Measurements from ENCODE around the gene CDADC1. TPM values are rescaled to one million over a fixed set of nuclear protein-coding genes. Genes with fewer than 3 reads are reported as not detected.

Gene CDADC1
- polyA plus RNA-seq, 1 of the 3 experiments (the other 2 are of a cell fraction) = 3.5 TPM

GRCh38 chr13:49210669-49211068, 37.1 kb upstream of the CDADC1 start:
- Histone ChIP-seq H3K27ac (ENCODE audit: low read depth in 2 of 2, low read length in 1 of 2) (no peak overlapping the region), H3K79me2 (ENCODE audit: insufficient read depth) (no peaks in the 10 kb centered on the region), H3F3A (replicated peaks; ENCODE audit: insufficient read depth) (peaks cover 15% of the 10 kb centered on the region), H4K20me1 (ENCODE audit: insufficient read depth) (no peaks in the 10 kb centered on the region), H3K9me2 (no peaks in the 10 kb centered on the region), H3K36me3 (replicated peaks in 1 of 2; ENCODE audit: control insufficient read depth in 1 of 2, insufficient read depth in 2 of 2, low read length in 1 of 2) (peaks cover 52 to 57% of the 10 kb centered on the region in 2 experiments), H3K4me2 (no peak overlapping the region), H3K4me3 (ENCODE audit: low read depth in 2 of 2, low read length in 1 of 2) (no peak overlapping the region), H3K9me3 (no peaks in the 10 kb centered on the region), H3K4me1 (ENCODE audit: control insufficient read depth in 1 of 2, insufficient read depth in 2 of 2, low read depth in 1 of 2, low read length in 1 of 2) (no peaks in the 10 kb centered on the region), H3K9ac (no peak overlapping the region), H3K27me3 (ENCODE audit: insufficient read depth) (no peaks in the 10 kb centered on the region), H2AFZ (ENCODE audit: low read depth) (no peak overlapping the region)
- TF ChIP-seq USF2 (IDR thresholded peaks at IDR 0.05; ENCODE audit: borderline replicate concordance, low read depth, low read length) (no peak), RAD21 (IDR thresholded peaks at IDR 0.05; ENCODE audit: low read length) (no peak), GABPA (IDR thresholded peaks at IDR 0.05; ENCODE audit: low read depth) (no peak), GATA2 (CRISPR knock-in tag; IDR thresholded peaks at IDR 0.05) (no peak), SMC3 (IDR thresholded peaks at IDR 0.05; ENCODE audit: low read depth, low read length) (no peak)
- no peak for DNase-seq
- WGBS (ENCODE audit: low lambda C conversion rate) = 99% methylated on average over 5 of the region's 5 CpGs
- CTCF ChIA-PET = interaction anchor here (0.9 to 1.2 kb wide), 2 partner anchors 12 to 70 kb away, joined by 3 read pairs; no protein-coding TSS in a partner anchor
- POLR2A ChIA-PET = no interaction called here

- no peak for DNase-seq
- Histone ChIP-seq H3K27me3 (ENCODE audit: insufficient read depth) (0 out of 2 replicates have a peak, but pooled peaks cover under 1% of the 10 kb centered on the region), H4K20me1 (ENCODE audit: insufficient read depth) (no peaks in the 10 kb centered on the region), H3K36me3 (replicated peaks in 1 of 2; ENCODE audit: control insufficient read depth in 1 of 2, insufficient read depth in 2 of 2, low read length in 1 of 2) (peaks cover 23 to 28% of the 10 kb centered on the region in 2 experiments), H2AFZ (ENCODE audit: low read depth) (no peak overlapping the region), H3K9ac (no peak overlapping the region), H3K79me2 (ENCODE audit: insufficient read depth) (no peaks in the 10 kb centered on the region), H3K4me3 (ENCODE audit: low read depth in 2 of 2, low read length in 1 of 2) (no peak overlapping the region), H3K4me1 (ENCODE audit: control insufficient read depth in 1 of 2, insufficient read depth in 2 of 2, low read depth in 1 of 2, low read length in 1 of 2) (no peaks in the 10 kb centered on the region), H3K9me3 (no peaks in the 10 kb centered on the region), H3K27ac (ENCODE audit: low read depth in 2 of 2, low read length in 1 of 2) (no peak overlapping the region), H3F3A (replicated peaks; ENCODE audit: insufficient read depth) (peaks cover 11% of the 10 kb centered on the region), H3K4me2 (no peak overlapping the region), H3K9me2 (no peaks in the 10 kb centered on the region)
- 94% methylated on average over 1 of the region's 1 CpG for WGBS (ENCODE audit: low lambda C conversion rate)
- ChIA-PET CTCF (no interaction called here), POLR2A (no interaction called here)
- TF ChIP-seq RAD21 (IDR thresholded peaks at IDR 0.05; ENCODE audit: low read length) (no peak), NRF1 (IDR thresholded peaks at IDR 0.05; ENCODE audit: low read depth, low read length) (no peak), NFIC (IDR thresholded peaks at IDR 0.05; ENCODE audit: borderline replicate concordance) (no peak), TEAD4 (IDR thresholded peaks at IDR 0.05; ENCODE audit: borderline replicate concordance, insufficient read depth) (no peak), POLR2AphosphoS5 (IDR thresholded peaks at IDR 0.05; ENCODE audit: low read depth, low read length) (no peak), RCOR1 (IDR thresholded peaks at IDR 0.05; ENCODE audit: low read length) (no peak), JUND (IDR thresholded peaks at IDR 0.05) (no peak), RFX5 (IDR thresholded peaks at IDR 0.05; ENCODE audit: low read length) (no peak), CHD2 (IDR thresholded peaks at IDR 0.05; ENCODE audit: low read length, partially characterized antibody) (no peak), RXRA (IDR thresholded peaks at IDR 0.05; ENCODE audit: borderline replicate concordance, low read depth) (no peak), PBX3 (IDR thresholded peaks at IDR 0.05) (no peak), SMC3 (IDR thresholded peaks at IDR 0.05; ENCODE audit: low read depth, low read length) (no peak), REST (IDR thresholded peaks at IDR 0.05; ENCODE audit: low read depth, low read length) (no peak), FOXM1 (IDR thresholded peaks at IDR 0.05; ENCODE audit: low read depth) (no peak), CTCF (IDR thresholded peaks at IDR 0.05) (no peak), USF2 (IDR thresholded peaks at IDR 0.05; ENCODE audit: borderline replicate concordance, low read depth, low read length) (no peak), MEF2A (IDR thresholded peaks at IDR 0.05; ENCODE audit: borderline replicate concordance, low read depth) (no peak), GATA2 (CRISPR knock-in tag; IDR thresholded peaks at IDR 0.05) (no peak), MXI1 (IDR thresholded peaks at IDR 0.05; ENCODE audit: low read depth, low read length) (no peak)
Observed at GRCh38 chr13:49213539-49213938, 34.2 kb upstream of the CDADC1 start.

All from SK-N-SH (cell line).